ENCODE data around the gene TMEM209. TPM values are rescaled to one million over a fixed set of nuclear protein-coding genes. Genes with fewer than 3 reads are reported as not detected.
A peak's percentile ranks its signal among the peaks of the same experiment; 100 is the strongest.
"Not testable (repeated sequence)": the region's sequence is repeated elsewhere in the genome, so short reads cannot be mapped to it uniquely, and the experiment has no call there.

TMEM209 gene
- total RNA-seq, 2 donors from 2014 or later, result 18.6 to 21.8 TPM

GRCh38 chr7:130131191-130131834 lies 73.9 kb downstream of the TMEM209 start:
- no peaks in the 10 kb centered on the region for H3K9me3 ChIP-seq
- no peak overlapping the region for H3K27ac ChIP-seq
- TF ChIP-seq, protein P1, sequence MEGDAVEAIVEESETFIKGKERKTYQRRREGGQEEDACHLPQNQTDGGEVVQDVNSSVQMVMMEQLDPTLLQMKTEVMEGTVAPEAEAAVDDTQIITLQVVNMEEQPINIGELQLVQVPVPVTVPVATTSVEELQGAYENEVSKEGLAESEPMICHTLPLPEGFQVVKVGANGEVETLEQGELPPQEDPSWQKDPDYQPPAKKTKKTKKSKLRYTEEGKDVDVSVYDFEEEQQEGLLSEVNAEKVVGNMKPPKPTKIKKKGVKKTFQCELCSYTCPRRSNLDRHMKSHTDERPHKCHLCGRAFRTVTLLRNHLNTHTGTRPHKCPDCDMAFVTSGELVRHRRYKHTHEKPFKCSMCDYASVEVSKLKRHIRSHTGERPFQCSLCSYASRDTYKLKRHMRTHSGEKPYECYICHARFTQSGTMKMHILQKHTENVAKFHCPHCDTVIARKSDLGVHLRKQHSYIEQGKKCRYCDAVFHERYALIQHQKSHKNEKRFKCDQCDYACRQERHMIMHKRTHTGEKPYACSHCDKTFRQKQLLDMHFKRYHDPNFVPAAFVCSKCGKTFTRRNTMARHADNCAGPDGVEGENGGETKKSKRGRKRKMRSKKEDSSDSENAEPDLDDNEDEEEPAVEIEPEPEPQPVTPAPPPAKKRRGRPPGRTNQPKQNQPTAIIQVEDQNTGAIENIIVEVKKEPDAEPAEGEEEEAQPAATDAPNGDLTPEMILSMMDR (IDR thresholded peaks at IDR 0.05), result no peak
- DNase-seq, result no peak
- H3K4me1 ChIP-seq, result no peaks in the 10 kb centered on the region
- intact Hi-C loops (cut with DNase I), result no loop called here
- H3K4me3 ChIP-seq, result no peak overlapping the region
- H3K36me3 ChIP-seq, result no peaks in the 10 kb centered on the region
- no peak overlapping the region for H3K9ac ChIP-seq (ENCODE audit: low read depth in 2 of 2, low read length in 2 of 2)
- no peaks in the 10 kb centered on the region for H3K27me3 ChIP-seq

GRCh38 chr7:130129011-130129411 lies 76.2 kb downstream of the TMEM209 start:
- H3K4me3 ChIP-seq, result no peak overlapping the region
- H3K36me3 ChIP-seq, result no peaks in the 10 kb centered on the region
- no peak overlapping the region for H3K27ac ChIP-seq
- TF ChIP-seq, protein P1 (IDR thresholded peaks at IDR 0.05), result no peak
- intact Hi-C loops (cut with DNase I), result no loop called here
- H3K4me1 ChIP-seq, result no peaks in the 10 kb centered on the region
- no peaks in the 10 kb centered on the region for H3K27me3 ChIP-seq
- no peak overlapping the region for H3K9ac ChIP-seq (ENCODE audit: low read depth in 2 of 2, low read length in 2 of 2)
- DNase-seq, result no peak
- no peaks in the 10 kb centered on the region for H3K9me3 ChIP-seq

DNA sequence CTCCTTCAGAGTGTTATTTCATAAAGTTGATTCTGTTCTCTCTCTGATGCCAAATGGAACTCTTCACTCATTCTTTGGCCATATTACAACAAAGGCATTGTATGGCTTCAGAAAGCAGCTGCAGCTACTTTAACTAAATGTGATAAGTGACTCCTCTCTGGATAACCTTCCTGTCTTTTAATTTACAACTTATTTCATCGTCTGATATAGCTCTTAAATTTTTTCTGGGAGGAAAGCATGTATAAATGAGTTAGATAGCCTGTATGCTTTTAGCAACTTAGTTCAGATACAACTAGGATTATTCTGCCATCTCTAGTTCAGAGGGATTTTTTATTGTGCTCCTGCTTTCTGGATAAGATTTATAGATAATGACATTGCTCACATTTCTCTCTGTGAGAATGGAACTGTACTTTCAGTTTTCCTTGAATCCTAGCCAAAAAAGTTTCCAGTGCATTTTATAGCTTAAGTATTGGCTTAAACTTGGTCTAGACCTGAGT lies 77.3 kb downstream of the TMEM209 start:
- no peaks in the 10 kb centered on the region for H3K27me3 ChIP-seq
- DNase-seq, result no peak
- no peaks in the 10 kb centered on the region for H3K9me3 ChIP-seq
- H3K4me1 ChIP-seq, result no peaks in the 10 kb centered on the region
- no peak overlapping the region for H3K4me3 ChIP-seq
- intact Hi-C loops (cut with DNase I), result no loop called here
- TF ChIP-seq, protein P1 (IDR thresholded peaks at IDR 0.05), result no peak
- no peak overlapping the region for H3K9ac ChIP-seq (ENCODE audit: low read depth in 2 of 2, low read length in 2 of 2)
- no peaks in the 10 kb centered on the region for H3K36me3 ChIP-seq
- H3K27ac ChIP-seq, result peak overlapping the region; percentile 4

DNA sequence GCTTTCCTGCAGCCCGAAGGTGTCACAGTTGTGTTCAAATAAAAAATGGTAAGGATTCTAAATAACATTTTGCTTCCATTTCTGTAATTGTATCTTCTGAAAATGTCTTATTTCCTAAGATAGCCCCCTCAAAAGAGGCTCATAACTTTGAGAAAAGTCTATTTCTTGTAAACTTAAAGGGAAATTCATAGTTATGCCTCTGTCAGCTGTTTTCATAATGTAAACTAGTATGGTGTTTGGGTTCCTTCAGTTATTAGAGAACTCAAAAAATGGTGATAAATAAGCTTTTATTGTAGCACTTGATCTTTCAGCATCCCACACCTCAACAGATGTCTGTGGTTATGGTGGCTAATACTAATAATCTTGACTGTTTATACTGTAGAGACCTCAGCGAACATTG lies 77.8 kb downstream of the TMEM209 start:
- DNase-seq, result no peak
- intact Hi-C loops (cut with DNase I), result no loop called here
- Histone ChIP-seq H3K27ac (no peak overlapping the region), H3K4me1 (no peaks in the 10 kb centered on the region), H3K36me3 (no peaks in the 10 kb centered on the region), H3K9ac (ENCODE audit: low read depth in 2 of 2, low read length in 2 of 2) (no peak overlapping the region), H3K4me3 (no peak overlapping the region), H3K27me3 (no peaks in the 10 kb centered on the region), H3K9me3 (no peaks in the 10 kb centered on the region)
- TF ChIP-seq, protein P1 (IDR thresholded peaks at IDR 0.05), result no peak

DNA sequence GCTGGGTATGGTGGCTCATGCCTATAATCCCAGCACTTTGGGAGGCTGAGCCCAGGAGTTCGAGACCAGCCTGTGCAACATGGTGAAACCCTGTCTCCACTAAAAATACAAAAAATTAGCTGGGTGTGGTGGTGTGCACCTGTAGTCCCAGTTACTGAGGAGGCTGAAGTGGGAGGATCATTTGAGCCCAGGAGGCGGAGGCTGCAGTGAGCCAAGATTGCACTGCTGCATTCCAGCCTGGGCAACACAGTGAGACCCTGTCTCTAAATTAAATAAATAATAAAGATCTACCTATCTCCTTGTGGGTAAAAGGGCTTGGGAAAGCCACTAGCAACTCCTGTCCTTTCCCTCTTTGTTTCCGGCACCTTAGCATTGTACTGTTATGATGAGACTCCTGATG lies 78.4 kb downstream of the TMEM209 start:
- H3K4me3 ChIP-seq; H3K9ac ChIP-seq (ENCODE audit: low read depth in 2 of 2, low read length in 2 of 2); H3K9me3 ChIP-seq; DNase-seq; H3K27me3 ChIP-seq; H3K36me3 ChIP-seq; intact Hi-C loops (cut with DNase I); H3K4me1 ChIP-seq; H3K27ac ChIP-seq: not testable (repeated sequence)

- Histone ChIP-seq H3K9ac (ENCODE audit: low read depth in 2 of 2, low read length in 2 of 2) (no peak overlapping the region), H3K36me3 (no peaks in the 10 kb centered on the region), H3K4me1 (no peaks in the 10 kb centered on the region), H3K27ac (no peak overlapping the region), H3K4me3 (no peak overlapping the region), H3K27me3 (no peaks in the 10 kb centered on the region), H3K9me3 (no peaks in the 10 kb centered on the region)
- TF ChIP-seq, protein P1 (IDR thresholded peaks at IDR 0.05), result no peak
- intact Hi-C loops (cut with DNase I), result no loop called here
- no peak for DNase-seq
Observed at GRCh38 chr7:130124711-130125110, 80.5 kb downstream of the TMEM209 start.

Data from colonic mucosa (tissue), 4 donors.